Activated CD8-positive, alpha-beta memory T cell treated with anti-CD3 and anti-CD28 coated beads for 48 hours (primary cell): Measurements from ENCODE around the gene RALGPS1.

Experiments
- DNase-seq, 3 experiments: peaks; one replicate each; pipeline ENCODE4 v3.0.0-alpha.2; 2020; ENCODE audit warnings: low read depth in 2 of 3, low spot score in 2 of 3

Gene RALGPS1

DNA sequence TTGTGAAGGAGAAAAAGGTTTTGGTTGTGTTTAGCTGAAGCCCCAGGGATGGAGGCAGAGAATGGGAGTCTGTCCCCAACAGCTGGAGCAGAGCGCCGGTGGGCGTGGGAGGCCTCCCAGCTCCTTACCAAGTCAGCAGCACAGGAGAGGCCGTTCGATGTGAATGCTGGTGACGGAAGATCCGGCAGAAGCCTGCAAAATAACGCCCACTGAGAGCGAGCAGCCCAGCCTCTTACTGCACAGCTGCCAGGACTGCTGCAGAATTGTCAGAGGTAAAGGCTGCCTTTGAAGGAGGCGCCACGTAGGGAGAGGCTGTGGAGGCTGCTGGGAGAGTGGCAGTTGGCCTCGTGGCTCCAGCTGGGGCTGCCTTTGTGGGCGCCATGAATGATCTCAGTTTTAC lies 181.6 kb downstream of the RALGPS1 start:
- no peak for DNase-seq

DNA sequence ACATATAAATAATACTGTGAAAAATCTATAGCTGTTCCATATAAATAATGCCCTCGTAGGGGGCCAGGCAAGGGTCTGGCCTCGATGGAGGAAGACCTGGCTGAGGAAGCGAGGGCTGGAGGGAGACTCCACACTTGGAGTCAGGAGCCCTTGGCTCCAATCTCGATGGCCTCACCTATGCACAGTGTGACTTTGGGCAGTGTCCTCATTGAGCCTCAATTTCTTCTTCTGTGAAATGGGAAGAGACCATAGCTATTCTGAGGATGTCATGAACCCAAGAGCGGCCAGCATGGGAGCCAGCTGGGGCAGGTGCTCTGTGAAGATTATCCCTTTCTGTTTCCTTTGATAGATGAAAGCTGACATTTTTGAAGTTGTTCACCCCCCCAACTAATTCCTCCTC lies 183.1 kb downstream of the RALGPS1 start:
- DNase-seq = no peak

DNA sequence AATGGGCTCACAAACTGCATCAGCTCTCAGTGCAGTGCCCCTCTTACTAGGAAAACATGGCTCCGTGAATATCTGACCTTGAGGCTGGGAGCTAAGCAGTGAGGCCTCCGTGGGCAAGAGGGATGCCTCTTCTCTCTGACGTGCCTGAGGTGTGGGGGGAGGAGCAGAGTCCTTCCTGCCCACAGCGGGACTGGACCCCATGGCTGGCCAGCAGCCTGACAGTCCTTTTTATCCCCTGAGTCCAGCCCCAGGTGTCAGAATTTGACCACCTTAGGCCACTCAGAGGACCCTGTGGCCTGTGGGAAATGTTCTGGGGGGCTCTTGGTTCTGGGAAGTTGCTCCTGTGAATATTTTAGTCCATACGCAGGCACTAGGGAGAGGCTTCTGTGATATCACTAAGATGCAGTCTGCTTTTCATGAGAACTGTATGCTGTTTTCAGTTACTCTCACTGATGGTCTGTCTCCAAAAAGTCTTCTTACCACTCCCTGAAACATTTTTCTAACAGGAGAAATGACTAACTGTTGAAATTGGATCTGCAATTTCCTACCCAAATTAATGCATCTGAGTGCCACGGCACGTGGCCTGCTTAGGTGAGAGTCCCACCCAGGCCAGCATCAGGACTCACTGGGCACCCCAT lies 184.5 kb downstream of the RALGPS1 start:
- DNase-seq = no peak

DNA sequence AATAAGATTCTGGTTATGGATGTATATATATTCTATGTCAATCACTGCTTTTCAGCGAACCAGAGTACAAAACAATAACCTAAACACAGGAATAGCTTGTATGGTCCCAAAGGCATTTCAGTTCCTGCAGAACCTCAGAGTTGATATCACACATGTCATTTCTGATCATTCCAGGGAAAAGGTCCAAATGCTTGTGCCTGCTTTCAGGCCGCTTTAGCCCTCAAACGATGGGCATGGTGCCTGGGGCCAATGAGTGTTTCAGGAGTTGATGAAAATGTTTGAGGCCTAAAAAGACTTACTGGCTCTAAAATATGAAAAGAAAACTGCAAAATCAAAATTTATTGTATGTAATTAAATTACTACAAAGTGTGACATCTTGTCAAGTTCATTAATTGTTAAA lies 185.1 kb downstream of the RALGPS1 start:
- DNase-seq = no peak

DNA sequence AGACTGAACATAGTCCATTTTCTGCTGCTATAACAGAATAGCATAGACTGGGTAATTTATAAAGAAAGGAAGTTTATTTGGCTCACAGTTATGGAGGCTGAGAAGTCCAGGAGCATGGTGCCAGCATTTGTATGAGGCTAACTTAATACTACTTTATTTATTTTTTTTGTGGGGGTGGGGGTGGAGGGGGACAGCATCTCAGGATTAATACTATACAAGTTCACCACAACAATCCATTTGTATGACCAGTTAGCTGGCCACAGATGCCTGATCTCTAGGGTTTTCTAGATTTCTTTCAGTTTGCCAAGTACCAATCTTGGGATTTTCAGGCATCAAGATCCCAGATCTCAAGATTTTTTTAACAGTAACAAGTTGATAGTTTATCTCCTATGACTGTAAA lies 187.6 kb downstream of the RALGPS1 start:
- no peak for DNase-seq

DNA sequence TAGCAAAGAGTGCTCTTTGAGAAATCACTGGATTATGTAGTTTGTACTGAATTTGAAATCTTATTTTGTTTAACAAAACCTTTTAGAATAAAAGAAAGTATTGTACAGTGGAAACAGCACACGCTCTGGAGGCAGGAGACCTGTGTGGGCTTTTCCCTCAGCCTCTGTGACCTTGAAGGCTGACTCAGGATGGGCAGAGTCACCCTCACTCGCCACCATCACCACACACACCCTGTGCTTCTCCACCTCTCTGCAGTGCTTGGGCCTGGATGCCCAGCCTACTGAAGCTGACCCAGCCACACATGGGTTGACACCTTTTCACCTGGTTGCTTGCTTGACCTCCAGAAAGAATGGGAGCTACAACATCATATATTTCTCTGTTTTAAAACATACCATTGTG lies 188.2 kb downstream of the RALGPS1 start:
- no peak for DNase-seq

DNA sequence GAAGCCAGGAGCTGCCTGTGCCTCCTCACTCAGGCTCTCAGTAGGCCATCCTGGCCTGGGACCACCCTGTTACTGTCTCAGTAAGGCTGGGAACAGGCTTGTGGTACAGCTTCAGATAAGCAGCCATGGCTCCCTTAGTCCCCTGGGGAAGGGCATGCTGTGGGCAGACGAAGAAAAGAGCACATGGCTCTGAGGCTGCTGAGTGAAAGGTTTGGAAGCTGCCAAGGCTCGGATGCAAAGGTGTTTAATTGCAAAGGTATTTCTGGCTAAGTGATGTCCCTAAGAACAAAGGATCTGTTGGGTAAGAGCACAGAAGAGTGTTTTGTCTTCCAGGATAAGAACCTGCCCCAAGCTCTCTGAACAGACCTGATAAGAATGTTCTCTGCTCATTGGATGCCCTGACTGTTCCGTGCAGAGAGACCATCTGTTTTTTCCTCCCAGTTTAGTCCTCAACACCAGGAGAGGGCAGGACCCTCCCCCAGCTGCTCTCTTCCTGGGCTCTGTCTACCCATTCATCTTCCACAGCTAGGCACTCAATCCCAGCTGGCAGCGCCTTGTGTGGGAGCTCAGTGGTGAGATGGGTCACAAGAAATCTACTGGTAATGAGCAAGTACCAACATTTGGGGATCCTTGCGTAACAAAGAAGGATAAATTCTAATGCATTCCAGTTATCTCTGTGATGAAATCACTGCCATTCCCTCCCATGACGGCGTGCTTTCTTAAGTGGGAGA lies 190.2 kb downstream of the RALGPS1 start:
- no peak for DNase-seq

DNA sequence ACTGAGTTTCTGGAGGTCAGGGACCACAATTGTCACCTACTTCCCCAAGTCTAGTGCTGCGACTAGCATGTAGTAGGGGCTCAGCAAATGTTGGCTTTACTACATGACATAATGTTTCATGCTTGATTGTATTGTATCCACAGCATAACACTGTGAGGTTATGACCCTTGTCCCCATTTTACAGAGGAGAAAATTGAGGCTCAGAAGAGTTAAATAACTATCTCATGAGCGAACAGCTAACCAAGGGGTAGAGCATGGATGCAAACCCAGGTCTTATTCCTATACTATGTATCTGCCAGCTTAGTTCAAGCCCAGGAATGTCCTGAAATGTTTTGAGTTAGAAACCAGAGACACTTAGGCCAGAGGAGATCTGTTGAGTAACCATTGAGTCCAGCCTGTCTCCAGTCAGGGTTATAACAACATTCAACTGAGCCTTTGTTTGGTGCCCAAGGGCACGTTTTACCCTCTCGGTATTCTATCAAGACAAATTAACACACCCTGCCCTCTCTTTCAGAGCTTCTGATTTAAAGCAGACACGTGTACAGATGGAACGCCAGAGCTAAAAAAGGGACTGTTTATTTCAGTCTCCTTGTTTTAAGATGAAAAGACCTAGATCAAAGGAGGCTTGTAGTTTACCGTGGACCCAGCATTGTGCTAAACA lies 191.4 kb downstream of the RALGPS1 start:
- no peak for DNase-seq

DNA sequence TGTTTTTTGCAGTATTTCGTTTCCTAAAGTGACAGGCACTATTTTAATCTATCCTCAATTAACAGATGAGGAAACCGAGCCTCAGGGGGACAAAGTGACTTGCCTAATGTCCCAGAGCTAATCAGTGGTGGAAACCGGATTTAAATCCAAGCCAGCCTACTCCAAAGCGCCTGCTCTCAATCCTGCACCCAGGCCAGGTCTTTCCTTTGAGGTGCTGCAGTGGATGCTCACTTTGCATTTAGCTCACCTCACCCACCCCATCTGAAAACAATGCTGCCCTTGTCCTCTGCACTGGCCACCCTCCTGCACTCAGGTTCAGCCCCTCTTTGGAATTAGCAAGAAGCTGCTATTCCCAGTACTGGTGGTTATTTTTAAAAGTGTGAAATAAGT lies 191.9 kb downstream of the RALGPS1 start:
- DNase-seq = no peak

DNA sequence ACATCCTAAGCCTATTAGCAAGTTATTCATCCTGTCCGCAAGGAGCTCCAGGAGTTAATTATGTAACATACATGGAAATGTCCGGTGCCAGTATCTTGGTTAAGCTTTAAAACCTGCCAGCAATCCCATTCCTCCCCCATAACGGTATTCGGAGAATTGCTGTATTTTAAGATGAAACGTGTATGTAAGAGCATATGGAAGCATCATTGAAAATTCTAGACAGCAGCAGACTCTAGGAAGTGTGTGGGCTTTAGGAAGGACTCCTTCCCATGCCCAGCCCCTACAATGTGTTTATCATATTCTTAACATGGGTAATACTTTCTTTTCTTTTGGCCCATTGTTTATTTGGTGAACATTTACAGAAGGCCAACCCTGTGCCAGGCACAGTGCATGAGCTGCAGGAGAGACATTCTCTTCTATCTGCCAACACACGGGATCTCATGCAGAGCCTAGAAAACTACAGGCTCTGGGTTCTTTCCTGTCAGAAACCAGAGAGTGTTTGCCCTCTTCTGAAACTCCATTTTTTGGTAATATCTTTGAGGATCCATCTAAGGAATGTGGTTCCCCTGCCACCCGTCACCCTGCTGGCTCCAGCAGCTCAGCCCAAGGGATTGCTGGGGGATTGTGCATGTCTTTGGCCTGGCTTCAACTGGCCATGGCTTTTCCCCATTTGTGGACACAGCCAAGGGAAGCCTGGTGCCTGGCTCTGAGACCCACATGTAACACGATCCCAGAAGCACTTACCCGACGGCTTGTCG lies 192.8 kb downstream of the RALGPS1 start:
- no peak for DNase-seq

DNA sequence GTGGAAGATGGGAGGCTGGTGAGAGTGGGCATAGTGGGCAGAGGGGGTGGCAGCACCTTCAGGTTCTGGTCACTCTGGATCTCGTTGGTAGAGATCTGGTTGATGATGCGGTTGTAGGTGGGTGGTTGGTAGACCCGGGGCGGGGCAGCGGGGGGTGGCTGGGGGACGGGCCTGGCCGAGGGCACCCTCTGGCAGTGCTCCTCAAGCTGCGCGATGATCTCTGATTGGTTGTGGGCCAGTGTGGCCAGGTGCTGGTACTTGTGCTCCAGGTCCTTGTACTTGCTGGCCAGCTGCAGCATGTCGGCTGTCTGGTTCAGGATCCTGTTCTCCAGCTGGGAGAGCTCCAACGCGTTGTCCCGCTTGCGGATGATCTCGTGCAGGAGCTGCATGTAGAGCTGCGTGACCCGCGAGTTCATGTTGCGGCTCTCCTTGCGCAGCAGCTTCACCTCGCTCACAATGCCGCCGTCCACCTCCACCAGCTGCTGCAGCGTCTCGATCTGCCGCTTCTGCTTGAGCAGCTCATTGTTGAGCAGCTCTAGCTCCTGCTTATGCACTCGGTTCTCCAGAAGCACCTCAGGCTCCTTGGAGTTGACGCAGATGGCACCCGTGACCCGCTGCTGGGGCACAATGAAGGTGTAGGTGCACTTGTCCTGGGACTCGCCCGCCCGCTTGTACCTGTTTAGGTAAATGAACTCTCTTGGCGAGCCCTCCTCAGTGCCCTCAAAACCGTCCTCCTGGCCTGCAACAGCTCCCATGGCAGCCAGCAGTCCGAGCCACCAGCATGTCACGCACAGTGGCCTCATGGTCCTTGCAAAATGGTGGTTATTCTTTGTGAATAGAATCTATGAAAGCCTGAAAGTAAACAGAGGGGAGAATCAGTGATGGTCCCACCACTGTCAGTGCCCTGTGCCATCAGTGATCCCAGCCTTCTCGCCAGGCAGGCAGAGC lies 193.6 kb downstream of the RALGPS1 start:
- DNase-seq = no peak

DNA sequence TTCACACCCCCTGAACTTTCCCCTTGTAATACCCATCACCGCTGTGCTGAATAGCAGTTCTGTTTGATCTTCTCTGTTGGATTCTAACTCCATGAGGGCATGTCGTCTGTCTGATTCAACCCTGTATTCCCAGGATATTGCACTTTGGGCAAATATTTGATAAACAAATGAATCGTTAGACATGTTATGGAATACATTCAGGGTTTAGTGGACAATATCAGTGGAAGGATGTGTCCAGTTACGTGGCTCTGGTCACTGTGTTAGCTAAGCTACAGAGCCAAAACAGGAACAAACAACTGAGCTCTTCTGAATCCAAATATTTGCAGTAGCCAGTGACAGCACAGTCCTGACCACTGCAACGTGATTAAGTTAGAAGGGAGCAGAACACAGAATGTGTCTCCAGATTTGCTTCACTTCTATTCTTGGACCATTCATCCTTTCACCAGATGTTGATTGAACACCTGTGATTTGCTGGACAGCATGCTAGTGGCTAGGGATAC lies 194.7 kb downstream of the RALGPS1 start:
- no peak for DNase-seq

DNA sequence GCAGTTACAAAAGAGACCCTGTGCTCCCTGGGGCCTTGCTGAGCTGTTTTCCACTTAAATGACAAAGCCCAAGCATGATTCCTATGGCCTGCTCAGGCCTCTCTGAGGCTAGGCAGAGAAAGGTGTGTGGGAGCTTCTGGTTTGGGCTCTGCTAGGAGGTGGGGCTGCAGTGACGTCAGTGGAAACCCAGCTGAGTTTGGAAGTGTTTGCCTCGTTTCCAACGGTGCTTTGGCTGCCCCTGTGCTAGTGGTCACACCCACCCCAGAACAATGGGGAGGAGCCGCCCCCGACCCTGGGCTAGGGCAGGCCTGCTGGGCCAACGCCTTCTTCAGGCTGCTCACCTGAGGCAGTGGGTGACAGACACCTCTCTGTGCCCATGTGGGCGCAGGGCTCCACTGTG lies 197.5 kb downstream of the RALGPS1 start:
- no peak for DNase-seq

DNA sequence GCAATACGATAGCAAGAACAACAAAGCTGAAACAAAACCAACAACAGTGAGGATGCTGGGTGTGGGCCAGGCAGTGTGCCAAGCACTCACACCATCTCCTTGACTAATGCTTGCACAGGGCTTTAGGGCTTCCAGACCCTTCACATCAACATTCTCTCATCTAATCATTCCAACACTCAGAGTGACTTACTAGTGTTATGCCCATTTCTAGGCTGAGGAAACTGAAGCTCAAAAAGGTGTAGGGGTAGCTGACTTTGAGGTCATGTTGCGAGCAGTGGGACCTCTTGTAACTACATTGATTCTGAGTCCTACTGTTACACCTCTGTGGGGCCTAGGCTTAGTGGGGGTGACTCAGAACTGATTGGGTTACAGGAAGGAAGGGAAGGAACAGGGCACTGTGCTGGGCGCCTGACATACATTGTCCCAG lies 198.2 kb downstream of the RALGPS1 start:
- no peak for DNase-seq

DNA sequence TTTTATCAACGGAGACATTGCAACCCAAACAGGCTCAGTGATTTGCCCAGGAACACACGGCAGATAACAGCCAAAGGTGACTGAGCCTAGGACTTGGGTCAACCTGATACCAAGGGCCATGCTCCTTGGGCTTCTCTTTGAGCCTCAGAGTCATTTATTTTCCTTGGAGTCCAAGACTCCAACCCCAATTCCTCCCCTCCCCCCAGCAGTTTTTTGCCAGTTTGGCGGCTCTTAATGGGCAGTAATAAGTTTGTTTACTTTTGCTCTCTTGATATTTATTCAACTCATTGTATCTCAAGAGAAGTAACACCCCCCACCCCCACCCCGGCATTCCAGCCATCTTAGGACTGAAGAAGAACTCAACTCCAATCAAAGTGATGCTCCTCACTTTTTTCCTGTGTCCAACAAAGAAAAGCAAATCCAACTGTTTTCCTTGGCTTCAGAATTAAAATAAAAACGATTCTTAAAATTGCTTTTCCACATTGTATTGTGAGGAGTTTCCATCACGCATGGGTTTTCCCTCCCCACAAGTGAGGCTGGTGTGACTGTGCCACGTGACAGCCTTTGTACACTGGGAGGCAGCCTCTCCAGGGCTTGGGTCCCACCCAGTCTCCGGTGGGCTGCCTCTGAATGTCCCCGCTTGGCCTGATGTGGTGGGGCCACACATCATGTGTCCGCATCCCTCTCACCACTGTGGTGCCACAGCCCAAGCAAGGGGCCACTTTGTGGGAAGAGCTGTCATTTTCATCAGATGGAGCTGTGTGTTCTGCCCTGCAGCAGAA lies 198.8 kb downstream of the RALGPS1 start:
- DNase-seq = no peak

DNA sequence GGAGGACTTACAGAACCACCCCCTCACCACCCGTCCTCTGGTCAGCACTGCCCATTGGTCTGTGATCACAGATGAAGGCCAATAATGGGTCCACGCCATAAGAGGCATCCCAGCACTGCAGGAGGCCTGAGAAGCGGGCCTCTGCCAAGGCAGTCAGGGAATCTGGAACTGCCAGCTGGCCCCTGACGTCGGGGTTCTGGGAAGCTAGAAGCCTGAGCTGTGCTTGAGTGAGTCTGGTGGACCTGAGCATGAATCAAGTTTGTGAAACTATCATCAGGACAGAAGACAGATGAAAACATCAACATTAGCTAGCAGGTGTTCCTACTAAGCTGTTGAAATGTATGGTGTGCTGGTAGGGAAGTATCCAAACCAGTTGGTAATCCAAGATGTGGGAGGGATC lies 200.0 kb downstream of the RALGPS1 start:
- DNase-seq = no peak

DNA sequence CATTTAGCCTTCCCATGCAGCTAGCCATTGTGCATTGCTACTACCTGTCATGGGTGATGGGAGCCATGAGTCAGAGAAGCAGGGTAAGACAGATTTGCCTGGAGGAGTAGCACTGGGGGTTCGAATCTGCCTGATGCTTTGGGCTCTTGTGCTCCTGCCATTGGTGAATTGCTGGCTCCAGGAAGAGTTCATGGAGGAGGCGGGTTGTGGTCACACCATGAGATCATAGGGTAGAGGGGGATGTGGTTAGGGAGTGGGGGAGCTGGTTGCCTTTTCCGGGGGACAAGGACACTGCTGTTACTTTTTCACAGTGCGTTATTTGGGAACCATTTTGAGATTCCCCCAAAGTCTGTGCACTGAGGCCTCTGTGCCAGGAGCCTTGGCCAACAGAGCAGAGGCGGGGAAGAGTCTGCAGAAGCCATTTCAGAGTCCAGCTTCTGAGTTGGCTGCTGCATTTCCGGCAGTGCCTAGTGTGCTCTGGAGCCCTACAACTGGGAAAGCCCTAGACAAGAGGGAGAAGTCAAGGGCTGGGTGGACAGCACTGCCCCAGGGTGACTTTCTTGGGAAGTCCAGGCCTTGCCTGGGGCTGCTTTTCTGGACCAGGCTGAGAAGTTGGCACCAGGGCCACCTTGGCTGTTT lies 201.6 kb downstream of the RALGPS1 start:
- no peak for DNase-seq

DNA sequence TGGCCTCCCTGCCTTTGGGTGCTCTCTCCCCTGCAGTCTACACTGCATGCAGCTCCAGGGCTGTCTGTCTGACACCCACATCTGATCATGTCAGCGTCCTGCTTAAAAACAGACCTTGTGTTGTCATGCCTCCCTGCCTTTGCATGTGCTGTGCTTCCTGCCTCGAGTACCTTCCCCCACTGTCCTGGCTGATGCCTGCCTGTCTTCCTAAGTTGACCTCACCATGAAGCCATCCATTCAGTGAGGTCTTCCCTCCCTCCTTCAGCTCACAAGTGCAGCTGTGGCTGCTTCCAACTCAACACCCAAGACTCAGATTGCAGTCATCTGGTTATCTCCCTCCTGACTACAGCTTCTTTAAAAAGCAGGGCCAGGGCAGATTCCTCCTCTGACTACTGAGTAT lies 202.4 kb downstream of the RALGPS1 start:
- no peak for DNase-seq

DNA sequence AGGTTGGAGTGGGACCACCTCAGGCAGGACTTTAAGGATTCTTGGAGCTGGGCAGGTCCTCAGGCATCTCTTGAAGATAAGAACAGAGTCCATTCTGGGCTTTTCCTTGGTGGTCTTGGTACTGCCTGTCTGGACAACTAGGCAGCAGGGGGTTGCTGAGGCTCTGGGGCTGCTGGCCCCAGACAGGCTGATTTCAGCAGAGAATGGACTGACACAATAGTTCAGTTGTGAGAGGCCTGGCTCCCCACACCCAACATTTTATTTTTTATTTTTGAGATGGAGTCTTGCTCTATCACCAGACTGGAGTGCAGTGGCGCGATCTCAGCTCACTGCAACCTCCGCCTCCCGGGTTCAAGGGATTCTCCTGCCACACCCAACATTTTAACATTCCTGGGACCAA lies 203.2 kb downstream of the RALGPS1 start:
- no peak for DNase-seq
